Mononuclear cell (primary cell): ENCODE data around the gene B3GALNT2. TPM values are rescaled to one million over a fixed set of nuclear protein-coding genes. Genes with fewer than 3 reads are reported as not detected.
"Not testable (repeated sequence)": the region's sequence is repeated elsewhere in the genome, so short reads cannot be mapped to it uniquely, and the experiment has no call there.

Experiments
- H3K27me3 ChIP-seq: 2 replicates; pipeline ENCODE4 v1.6.0; 2011; ENCODE audit warnings: low read length, control low read depth; ENCODE audit not compliant: insufficient read depth
- H3K4me1 ChIP-seq: 2 replicates; pipeline ENCODE4 v1.5.1; 2011; ENCODE audit warnings: mild to moderate bottlenecking, low read length, control low read depth; ENCODE audit not compliant: insufficient read depth
- H3K4me3 ChIP-seq: 2 replicates; pipeline ENCODE4 v1.5.1; 2011; ENCODE audit warnings: mild to moderate bottlenecking, low read length, moderate library complexity
- H3K9me3 ChIP-seq: 2 replicates; pipeline ENCODE4 v1.5.1; 2011; ENCODE audit warnings: low read depth, mild to moderate bottlenecking, control low read depth, low read length
- total RNA-seq: library from RNA; depleted of rRNA; stranded (reverse); fragments of >200 nt; gene quantifications from one replicate; pipeline ENCODE4 v1.2.3, GENCODE V29; 2012

The B3GALNT2 gene
- total RNA-seq, 1 donor: 6.5 TPM

GRCh38 chr1:235485558-235485957 is 18.7 kb downstream of the B3GALNT2 start:
- H3K4me3 ChIP-seq: no peak overlapping the region
- H3K4me1 ChIP-seq: no peaks in the 10 kb centered on the region
- H3K27me3 ChIP-seq: no peaks in the 10 kb centered on the region
- no peaks in the 10 kb centered on the region for H3K9me3 ChIP-seq

- Histone ChIP-seq H3K27me3 (no peaks in the 10 kb centered on the region), H3K9me3 (no peaks in the 10 kb centered on the region), H3K4me3 (no peak overlapping the region), H3K4me1 (no peaks in the 10 kb centered on the region)
Measured at GRCh38 chr1:235483090-235483489, 21.2 kb downstream of the B3GALNT2 start.

GRCh38 chr1:235473806-235474205 is 30.4 kb downstream of the B3GALNT2 start:
- Histone ChIP-seq H3K4me3 (no peak overlapping the region), H3K27me3 (no peaks in the 10 kb centered on the region), H3K4me1 (no peaks in the 10 kb centered on the region), H3K9me3 (no peaks in the 10 kb centered on the region)

GRCh38 chr1:235470741-235471439 is 33.4 kb downstream of the B3GALNT2 start:
- Histone ChIP-seq H3K9me3 (no peaks in the 10 kb centered on the region), H3K27me3 (no peaks in the 10 kb centered on the region), H3K4me1 (no peaks in the 10 kb centered on the region), H3K4me3 (no peak overlapping the region)

GRCh38 chr1:235469897-235470296 is 34.4 kb downstream of the B3GALNT2 start:
- H3K4me3 ChIP-seq, H3K27me3 ChIP-seq, H3K4me1 ChIP-seq, H3K9me3 ChIP-seq: not testable (repeated sequence)

GRCh38 chr1:235468970-235469369 is 35.3 kb downstream of the B3GALNT2 start:
- H3K4me1 ChIP-seq: no peaks in the 10 kb centered on the region
- H3K4me3 ChIP-seq: no peak overlapping the region
- H3K27me3 ChIP-seq: no peaks in the 10 kb centered on the region
- no peaks in the 10 kb centered on the region for H3K9me3 ChIP-seq

GRCh38 chr1:235468004-235468403 is 36.2 kb downstream of the B3GALNT2 start:
- no peaks in the 10 kb centered on the region for H3K27me3 ChIP-seq
- no peaks in the 10 kb centered on the region for H3K4me1 ChIP-seq
- no peak overlapping the region for H3K4me3 ChIP-seq
- no peaks in the 10 kb centered on the region for H3K9me3 ChIP-seq

- Histone ChIP-seq H3K9me3 (no peaks in the 10 kb centered on the region), H3K4me3 (no peak overlapping the region), H3K4me1 (no peaks in the 10 kb centered on the region), H3K27me3 (no peaks in the 10 kb centered on the region)
Measured at GRCh38 chr1:235465066-235465465, 39.2 kb downstream of the B3GALNT2 start.

GRCh38 chr1:235462832-235463231 is 41.4 kb downstream of the B3GALNT2 start:
- not testable (repeated sequence) for H3K27me3 ChIP-seq, H3K4me3 ChIP-seq, H3K9me3 ChIP-seq, H3K4me1 ChIP-seq

GRCh38 chr1:235461954-235462353 is 42.3 kb downstream of the B3GALNT2 start:
- Histone ChIP-seq H3K4me3 (no peak overlapping the region), H3K4me1 (no peaks in the 10 kb centered on the region), H3K27me3 (no peaks in the 10 kb centered on the region), H3K9me3 (no peaks in the 10 kb centered on the region)

GRCh38 chr1:235460770-235461169 is 43.5 kb downstream of the B3GALNT2 start:
- H3K4me3 ChIP-seq: no peak overlapping the region
- H3K9me3 ChIP-seq: no peaks in the 10 kb centered on the region
- no peaks in the 10 kb centered on the region for H3K4me1 ChIP-seq
- H3K27me3 ChIP-seq: no peaks in the 10 kb centered on the region

GRCh38 chr1:235457856-235458255 is 46.4 kb downstream of the B3GALNT2 start:
- not testable (repeated sequence) for H3K4me3 ChIP-seq, H3K27me3 ChIP-seq, H3K9me3 ChIP-seq, H3K4me1 ChIP-seq

- H3K4me1 ChIP-seq: no peaks in the 10 kb centered on the region
- H3K4me3 ChIP-seq: no peak overlapping the region
- no peaks in the 10 kb centered on the region for H3K9me3 ChIP-seq
- no peaks in the 10 kb centered on the region for H3K27me3 ChIP-seq
Measured at GRCh38 chr1:235455823-235456222, 48.4 kb downstream of the B3GALNT2 start.

- H3K4me1 ChIP-seq: no peaks in the 10 kb centered on the region
- H3K9me3 ChIP-seq: no peaks in the 10 kb centered on the region
- no peak overlapping the region for H3K4me3 ChIP-seq
- H3K27me3 ChIP-seq: no peaks in the 10 kb centered on the region
Measured at GRCh38 chr1:235455097-235455496, 49.2 kb downstream of the B3GALNT2 start.

GRCh38 chr1:235454021-235454420 is 50.2 kb downstream of the B3GALNT2 start:
- H3K4me1 ChIP-seq: no peaks in the 10 kb centered on the region
- H3K9me3 ChIP-seq: no peaks in the 10 kb centered on the region
- H3K4me3 ChIP-seq: no peak overlapping the region
- no peaks in the 10 kb centered on the region for H3K27me3 ChIP-seq

GRCh38 chr1:235450886-235451483 is 53.3 kb downstream of the B3GALNT2 start:
- no peak overlapping the region for H3K4me3 ChIP-seq
- no peaks in the 10 kb centered on the region for H3K9me3 ChIP-seq
- no peaks in the 10 kb centered on the region for H3K27me3 ChIP-seq
- no peaks in the 10 kb centered on the region for H3K4me1 ChIP-seq
